AG09309 (cell line): ENCODE results near the gene LRP2BP.
"Not testable (repeated sequence)": the region's sequence is repeated elsewhere in the genome, so short reads cannot be mapped to it uniquely, and the experiment has no call there.

Experiments used
- DNase-seq: peaks from one replicate; pipeline ENCODE4 v3.0.0-alpha.2; 2010; ENCODE audit warnings: low read depth
- H3K4me3 ChIP-seq: 2 replicates; pipeline ENCODE4 v1.5.1; 2011; ENCODE audit warnings: mild to moderate bottlenecking, low read depth, low read length, moderate library complexity; ENCODE audit not compliant: control insufficient read depth
- CTCF ChIP-seq: IDR thresholded peaks from 2 replicates; pipeline ENCODE4 v1.5.1; 2011; ENCODE audit warnings: mild to moderate bottlenecking, low read depth, low read length, inconsistent platforms; ENCODE audit not compliant: insufficient read depth, control insufficient read depth; ENCODE audit errors: missing control alignments

The LRP2BP gene

DNA sequence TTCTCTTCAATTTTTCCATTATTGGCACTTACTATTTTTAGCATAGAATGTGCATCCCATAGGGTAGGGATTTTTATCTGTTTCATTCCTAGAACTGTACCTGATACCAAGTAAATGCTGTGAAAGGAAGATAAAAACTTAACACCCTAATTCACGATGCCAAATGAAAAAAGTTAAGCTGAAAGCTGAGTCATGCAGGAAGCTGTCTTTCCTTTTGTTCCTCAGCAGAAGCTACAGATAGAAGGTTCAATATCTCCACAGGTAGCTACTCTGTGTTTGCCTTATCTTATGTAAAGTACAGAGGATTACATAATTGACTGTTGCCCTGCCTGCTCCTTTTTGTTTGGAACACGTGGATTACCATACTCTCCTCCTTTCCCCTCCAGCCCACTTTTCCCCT, 77.0 kb downstream of the LRP2BP start:
- H3K4me3 ChIP-seq: no peak overlapping the region
- no peak for DNase-seq
- no peak for TF ChIP-seq CTCF

DNA sequence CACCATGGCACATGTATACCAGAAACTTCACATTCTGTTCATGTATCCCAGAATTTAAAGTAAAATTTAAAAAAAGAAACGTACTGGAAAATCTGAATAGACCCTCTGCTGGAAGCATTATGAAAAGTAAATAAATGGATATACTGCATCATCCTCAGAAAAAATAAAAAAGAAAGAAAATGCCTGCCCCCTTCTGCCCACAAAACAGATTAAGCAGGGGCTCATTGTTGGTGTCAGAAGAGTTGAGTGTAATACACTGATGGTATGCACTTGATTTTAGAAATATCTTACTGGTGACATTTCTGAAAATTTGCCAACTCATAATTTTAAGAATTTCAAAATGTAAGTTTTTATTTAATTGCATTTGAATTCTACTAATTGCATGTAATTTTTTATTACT, 77.8 kb downstream of the LRP2BP start:
- TF ChIP-seq CTCF: no peak
- no peak overlapping the region for H3K4me3 ChIP-seq
- DNase-seq: no peak

GRCh38 chr4:185317462-185317861, 78.3 kb downstream of the LRP2BP start:
- not testable (repeated sequence) for H3K4me3 ChIP-seq, DNase-seq
